ENCODE results near the gene IL17RB. TPM values are rescaled to one million over a fixed set of nuclear protein-coding genes. Genes with fewer than 3 reads are reported as not detected.

The IL17RB gene
- total and polyA plus RNA-seq, 2 donors (not counting 1 experiment from before 2014, with no cell fraction given): 0.07 to 0.32 TPM

GRCh38 chr3:53858096-53858741 is 11.9 kb downstream of the IL17RB start:
- H3K27ac ChIP-seq (ENCODE audit: low read length in 2 of 2): no peak overlapping the region
- H3K9ac ChIP-seq (ENCODE audit: low read length): no peak overlapping the region
- no peak overlapping the region for H3K4me3 Mint-ChIP-seq
- no peak for ATAC-seq (ENCODE audit: low read depth)
- no peak overlapping the region for H2AFZ ChIP-seq (ENCODE audit: insufficient read depth, low read depth, low read length, poor library complexity, severe bottlenecking)
- H3K36me3 ChIP-seq (replicated peaks in 1 of 2; ENCODE audit: control extremely low read depth in 1 of 2, control insufficient read depth in 1 of 2, extremely low read depth in 1 of 2, insufficient read depth in 2 of 2, low read length in 1 of 2): peaks cover 7 to 14% of the 10 kb centered on the region in 2 experiments
- H3K9me3 ChIP-seq (ENCODE audit: control extremely low read depth in 1 of 3, control insufficient read depth in 2 of 3, insufficient read depth in 1 of 3, low read length in 2 of 3): no peaks in the 10 kb centered on the region
- no peak overlapping the region for H3K4me3 ChIP-seq (ENCODE audit: control extremely low read depth in 1 of 5, extremely low read depth in 1 of 5, insufficient read depth in 1 of 5, low read depth in 2 of 5, low read length in 4 of 5)
- no peaks in the 10 kb centered on the region for H3K27me3 Mint-ChIP-seq
- peaks cover 36% of the 10 kb centered on the region for H3K4me1 Mint-ChIP-seq
- no peaks in the 10 kb centered on the region for H4K20me1 ChIP-seq (ENCODE audit: control insufficient read depth, insufficient read depth, low read length, poor library complexity, severe bottlenecking)
- TF ChIP-seq, protein P1, sequence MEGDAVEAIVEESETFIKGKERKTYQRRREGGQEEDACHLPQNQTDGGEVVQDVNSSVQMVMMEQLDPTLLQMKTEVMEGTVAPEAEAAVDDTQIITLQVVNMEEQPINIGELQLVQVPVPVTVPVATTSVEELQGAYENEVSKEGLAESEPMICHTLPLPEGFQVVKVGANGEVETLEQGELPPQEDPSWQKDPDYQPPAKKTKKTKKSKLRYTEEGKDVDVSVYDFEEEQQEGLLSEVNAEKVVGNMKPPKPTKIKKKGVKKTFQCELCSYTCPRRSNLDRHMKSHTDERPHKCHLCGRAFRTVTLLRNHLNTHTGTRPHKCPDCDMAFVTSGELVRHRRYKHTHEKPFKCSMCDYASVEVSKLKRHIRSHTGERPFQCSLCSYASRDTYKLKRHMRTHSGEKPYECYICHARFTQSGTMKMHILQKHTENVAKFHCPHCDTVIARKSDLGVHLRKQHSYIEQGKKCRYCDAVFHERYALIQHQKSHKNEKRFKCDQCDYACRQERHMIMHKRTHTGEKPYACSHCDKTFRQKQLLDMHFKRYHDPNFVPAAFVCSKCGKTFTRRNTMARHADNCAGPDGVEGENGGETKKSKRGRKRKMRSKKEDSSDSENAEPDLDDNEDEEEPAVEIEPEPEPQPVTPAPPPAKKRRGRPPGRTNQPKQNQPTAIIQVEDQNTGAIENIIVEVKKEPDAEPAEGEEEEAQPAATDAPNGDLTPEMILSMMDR (IDR thresholded peaks at IDR 0.05): no peak
- no peak for TF ChIP-seq EZH2 (IDR thresholded peaks at IDR 0.05; ENCODE audit: borderline replicate concordance, insufficient read depth, low read depth, low read length, poor library complexity, severe bottlenecking)
- no peaks in the 10 kb centered on the region for H3K9me3 Mint-ChIP-seq (ENCODE audit: insufficient read depth)
- H3K27ac Mint-ChIP-seq: no peak overlapping the region
- ChIA-PET CTCF (no interaction called here), POLR2A (no interaction called here)
- no peaks in the 10 kb centered on the region for H3K79me2 ChIP-seq (ENCODE audit: control insufficient read depth, insufficient read depth, low read length)
- intact Hi-C loops (cut with micrococcal nuclease): no loop called here
- peaks cover 9 to 18% of the 10 kb centered on the region in 2 donors for H3K4me1 ChIP-seq (ENCODE audit: control insufficient read depth in 2 of 2, insufficient read depth in 2 of 2, low read length in 2 of 2)
- no peak overlapping the region for H3K4me2 ChIP-seq (replicated peaks; ENCODE audit: low read depth, low read length, poor library complexity, severe bottlenecking)
- H3K27me3 ChIP-seq (replicated peaks in 1 of 4; ENCODE audit: control extremely low read depth in 1 of 4, control insufficient read depth in 3 of 4, insufficient read depth in 4 of 4, low read length in 3 of 4): no peaks in the 10 kb centered on the region
- no peak for DNase-seq
- 78% methylated on average over 6 of the region's 7 CpGs for WGBS (ENCODE audit: insufficient coverage)

GRCh38 chr3:53859178-53859577 is 12.8 kb downstream of the IL17RB start:
- WGBS (ENCODE audit: insufficient coverage): 95% methylated on average over 4 of the region's 6 CpGs
- no peaks in the 10 kb centered on the region for H3K27me3 ChIP-seq (replicated peaks in 1 of 4; ENCODE audit: control extremely low read depth in 1 of 4, control insufficient read depth in 3 of 4, insufficient read depth in 4 of 4, low read length in 3 of 4)
- no peak overlapping the region for H2AFZ ChIP-seq (ENCODE audit: insufficient read depth, low read depth, low read length, poor library complexity, severe bottlenecking)
- no peaks in the 10 kb centered on the region for H3K9me3 Mint-ChIP-seq (ENCODE audit: insufficient read depth)
- H3K27ac Mint-ChIP-seq: no peak overlapping the region
- peaks cover 42% of the 10 kb centered on the region for H3K4me1 Mint-ChIP-seq
- H3K4me1 ChIP-seq (ENCODE audit: control insufficient read depth in 2 of 2, insufficient read depth in 2 of 2, low read length in 2 of 2): peaks cover 12 to 21% of the 10 kb centered on the region in 2 donors
- H4K20me1 ChIP-seq (ENCODE audit: control insufficient read depth, insufficient read depth, low read length, poor library complexity, severe bottlenecking): no peaks in the 10 kb centered on the region
- H3K9ac ChIP-seq (ENCODE audit: low read length): no peak overlapping the region
- no peaks in the 10 kb centered on the region for H3K79me2 ChIP-seq (ENCODE audit: control insufficient read depth, insufficient read depth, low read length)
- intact Hi-C loops (cut with micrococcal nuclease): no loop called here
- ChIA-PET POLR2A (interaction anchor here (0.5 kb wide), 1 partner anchor 37 kb away, joined by 3 read pairs; no protein-coding TSS in a partner anchor), CTCF (no interaction called here)
- peaks cover 11 to 14% of the 10 kb centered on the region in 2 experiments for H3K36me3 ChIP-seq (replicated peaks in 1 of 2; ENCODE audit: control extremely low read depth in 1 of 2, control insufficient read depth in 1 of 2, extremely low read depth in 1 of 2, insufficient read depth in 2 of 2, low read length in 1 of 2)
- no peaks in the 10 kb centered on the region for H3K9me3 ChIP-seq (ENCODE audit: control extremely low read depth in 1 of 3, control insufficient read depth in 2 of 3, insufficient read depth in 1 of 3, low read length in 2 of 3)
- H3K4me3 Mint-ChIP-seq: no peak overlapping the region
- H3K27me3 Mint-ChIP-seq: no peaks in the 10 kb centered on the region
- no peak for ATAC-seq (ENCODE audit: low read depth)
- no peak for DNase-seq
- H3K4me3 ChIP-seq (ENCODE audit: control extremely low read depth in 1 of 5, extremely low read depth in 1 of 5, insufficient read depth in 1 of 5, low read depth in 2 of 5, low read length in 4 of 5): no peak overlapping the region
- no peak for TF ChIP-seq EZH2 (IDR thresholded peaks at IDR 0.05; ENCODE audit: borderline replicate concordance, insufficient read depth, low read depth, low read length, poor library complexity, severe bottlenecking)
- TF ChIP-seq, protein P1 (IDR thresholded peaks at IDR 0.05): no peak
- H3K4me2 ChIP-seq (replicated peaks; ENCODE audit: low read depth, low read length, poor library complexity, severe bottlenecking): no peak overlapping the region
- no peak overlapping the region for H3K27ac ChIP-seq (ENCODE audit: low read length in 2 of 2)

All from B cell (primary cell).